ENCODE measurements around the gene TNFAIP8L2.

The TNFAIP8L2 gene

GRCh38 chr1:151156515-151156819 is at the start of gene TNFAIP8L2:
TNFAIP8L2 (plus strand) TSS chr1:151156649; CDS start chr1:151158698, 2,049 bp downstream.
- H3K4me3 ChIP-seq (replicated peaks in 1 of 2; ENCODE audit: low read depth in 2 of 2, low read length in 2 of 2), result no peak within 1 kb of the TSS
- TF ChIP-seq CTCF (IDR thresholded peaks at IDR 0.05; ENCODE audit: low read depth, low read length), result no peak
- DNase-seq (ENCODE audit: low read depth in 2 of 2), result no peak

- no peak for TF ChIP-seq CTCF (IDR thresholded peaks at IDR 0.05; ENCODE audit: low read depth, low read length)
- DNase-seq (ENCODE audit: low read depth in 2 of 2), result peak; percentile 20 to 57
- H3K4me3 ChIP-seq (replicated peaks in 1 of 2; ENCODE audit: low read depth in 2 of 2, low read length in 2 of 2), result no peak overlapping the region
Measured at GRCh38 chr1:151106894-151107293, 49.6 kb upstream of the TNFAIP8L2 start.

- no peak for DNase-seq (ENCODE audit: low read depth in 2 of 2)
- H3K4me3 ChIP-seq (replicated peaks in 1 of 2; ENCODE audit: low read depth in 2 of 2, low read length in 2 of 2), result no peak overlapping the region
- TF ChIP-seq CTCF (IDR thresholded peaks at IDR 0.05; ENCODE audit: low read depth, low read length), result no peak
Measured at GRCh38 chr1:151108331-151108730, 48.1 kb upstream of the TNFAIP8L2 start.

GRCh38 chr1:151113877-151114276 is 42.6 kb upstream of the TNFAIP8L2 start:
- H3K4me3 ChIP-seq (replicated peaks in 1 of 2; ENCODE audit: low read depth in 2 of 2, low read length in 2 of 2), result no peak overlapping the region
- DNase-seq (ENCODE audit: low read depth in 2 of 2), result no peak
- no peak for TF ChIP-seq CTCF (IDR thresholded peaks at IDR 0.05; ENCODE audit: low read depth, low read length)

GRCh38 chr1:151124763-151125403 is 31.6 kb upstream of the TNFAIP8L2 start:
- DNase-seq (ENCODE audit: low read depth in 2 of 2), result no peak
- H3K4me3 ChIP-seq (replicated peaks in 1 of 2; ENCODE audit: low read depth in 2 of 2, low read length in 2 of 2), result no peak overlapping the region
- no peak for TF ChIP-seq CTCF (IDR thresholded peaks at IDR 0.05; ENCODE audit: low read depth, low read length)

- no peak for DNase-seq (ENCODE audit: low read depth in 2 of 2)
- no peak for TF ChIP-seq CTCF (IDR thresholded peaks at IDR 0.05; ENCODE audit: low read depth, low read length)
- H3K4me3 ChIP-seq (replicated peaks in 1 of 2; ENCODE audit: low read depth in 2 of 2, low read length in 2 of 2), result no peak overlapping the region
Measured at GRCh38 chr1:151128800-151129199, 27.6 kb upstream of the TNFAIP8L2 start.

- DNase-seq (ENCODE audit: low read depth in 2 of 2), result peak; percentile 85 to 88
- TF ChIP-seq CTCF (IDR thresholded peaks at IDR 0.05; ENCODE audit: low read depth, low read length), result no peak
- peak overlapping the region; percentile 22 to 34 for H3K4me3 ChIP-seq (replicated peaks in 1 of 2; ENCODE audit: low read depth in 2 of 2, low read length in 2 of 2)
Measured at GRCh38 chr1:151130987-151131586, 25.4 kb upstream of the TNFAIP8L2 start.
